CD1c-positive myeloid dendritic cell (primary cell): ENCODE measurements around the gene SYCN.

ENCODE experiments used
- DNase-seq: peaks from one replicate; pipeline ENCODE4 v3.0.0-alpha.2; 2016; ENCODE audit errors: extremely low spot score

Gene SYCN

GRCh38 chr19:39155741-39156140, 48.3 kb downstream of the SYCN start:
- DNase-seq = no peak

- DNase-seq = no peak
These were observed 48.9 kb downstream of the SYCN start for GRCh38 chr19:39155114-39155700.

GRCh38 chr19:39154629-39155100, 49.4 kb downstream of the SYCN start:
- no peak for DNase-seq

GRCh38 chr19:39154100-39154628, 49.9 kb downstream of the SYCN start:
- DNase-seq = no peak
